Tibial nerve (tissue), 3 donors: ENCODE measurements around the gene WDPCP.

Experiments
- POLR2A ChIP-seq, 2 donors: fragments of 450-650 bp; IDR thresholded peaks; one replicate each; pipeline ENCODE4 v1.6.1; 2017; ENCODE audit warnings: antibody characterized with exemption in 2 of 2, mild to moderate bottlenecking in 2 of 2, moderate library complexity in 2 of 2
- TF ChIP-seq, protein P1 (sequence below), 5 experiments: fragments of 200-600 bp in 3 of 5; fragments of 450-650 bp in 2 of 5; sonication (generic) in 3 of 5; IDR thresholded peaks; one replicate each; pipeline ENCODE4 v1.5.1; 2016 to 2019; ENCODE audit warnings: antibody characterized with exemption in 5 of 5, mild to moderate bottlenecking in 3 of 5, moderate library complexity in 2 of 5

DNA sequence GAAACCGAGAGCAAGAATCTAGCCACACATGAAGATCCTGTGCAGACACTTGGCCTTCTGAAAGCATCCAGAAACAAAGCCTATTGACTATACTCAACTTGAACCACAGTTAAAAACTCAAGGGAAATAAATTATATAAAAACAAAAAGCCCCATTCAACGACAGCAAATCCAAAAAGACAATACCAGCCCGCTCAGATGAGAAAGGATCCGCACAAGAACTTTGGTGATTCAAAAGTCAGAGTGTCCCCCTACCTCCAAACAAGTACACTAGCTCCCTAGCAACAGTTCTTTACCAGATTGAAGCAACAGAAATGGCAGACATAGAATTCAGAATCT lies 163.2 kb downstream of the WDPCP start:
- TF ChIP-seq, protein P1, sequence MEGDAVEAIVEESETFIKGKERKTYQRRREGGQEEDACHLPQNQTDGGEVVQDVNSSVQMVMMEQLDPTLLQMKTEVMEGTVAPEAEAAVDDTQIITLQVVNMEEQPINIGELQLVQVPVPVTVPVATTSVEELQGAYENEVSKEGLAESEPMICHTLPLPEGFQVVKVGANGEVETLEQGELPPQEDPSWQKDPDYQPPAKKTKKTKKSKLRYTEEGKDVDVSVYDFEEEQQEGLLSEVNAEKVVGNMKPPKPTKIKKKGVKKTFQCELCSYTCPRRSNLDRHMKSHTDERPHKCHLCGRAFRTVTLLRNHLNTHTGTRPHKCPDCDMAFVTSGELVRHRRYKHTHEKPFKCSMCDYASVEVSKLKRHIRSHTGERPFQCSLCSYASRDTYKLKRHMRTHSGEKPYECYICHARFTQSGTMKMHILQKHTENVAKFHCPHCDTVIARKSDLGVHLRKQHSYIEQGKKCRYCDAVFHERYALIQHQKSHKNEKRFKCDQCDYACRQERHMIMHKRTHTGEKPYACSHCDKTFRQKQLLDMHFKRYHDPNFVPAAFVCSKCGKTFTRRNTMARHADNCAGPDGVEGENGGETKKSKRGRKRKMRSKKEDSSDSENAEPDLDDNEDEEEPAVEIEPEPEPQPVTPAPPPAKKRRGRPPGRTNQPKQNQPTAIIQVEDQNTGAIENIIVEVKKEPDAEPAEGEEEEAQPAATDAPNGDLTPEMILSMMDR (IDR thresholded peaks at IDR 0.05): no peak
- TF ChIP-seq POLR2A (IDR thresholded peaks at IDR 0.05): no peak
